ENCODE data around the gene HEMGN.

HEMGN gene

GRCh38 chr9:97891736-97892135, 46.2 kb downstream of the HEMGN start:
- DNase-seq: no peak

GRCh38 chr9:97889941-97890887, 47.8 kb downstream of the HEMGN start:
- DNase-seq: no peak

GRCh38 chr9:97880336-97880735, 57.6 kb downstream of the HEMGN start:
- no peak for DNase-seq
